Astrocyte of the hippocampus (primary cell): ENCODE data around the gene CDKN1C.

Source experiments
- DNase-seq: peaks from one replicate; pipeline ENCODE4 v3.0.0; 2011; ENCODE audit warnings: low read depth, low spot score

The CDKN1C gene

DNA sequence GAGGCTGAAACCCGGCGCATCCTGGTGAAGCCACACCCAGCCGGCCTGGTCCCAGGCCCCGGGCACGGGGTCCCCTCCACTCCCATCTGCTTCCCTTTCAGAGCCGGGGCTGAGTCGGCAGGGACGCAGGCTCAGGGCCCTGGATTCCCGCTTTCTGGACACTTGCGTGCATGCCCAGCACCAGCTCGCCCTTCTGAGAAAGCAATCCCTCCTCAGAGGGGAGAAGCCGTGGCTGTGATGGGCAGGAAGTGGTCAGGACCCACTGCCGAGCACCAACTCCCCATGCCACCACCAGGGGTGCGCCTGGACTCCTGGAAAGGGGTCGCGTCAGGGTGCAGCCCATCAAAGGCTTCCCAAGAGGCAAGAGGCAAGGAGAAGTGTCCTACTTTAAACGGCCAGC lies 15.1 kb downstream of the CDKN1C start:
- no peak for DNase-seq

GRCh38 chr11:2869561-2870427 lies 15.8 kb downstream of the CDKN1C start:
- DNase-seq: no peak

GRCh38 chr11:2869134-2869526 lies 16.4 kb downstream of the CDKN1C start:
- DNase-seq: no peak

- DNase-seq: no peak
These were observed 17.0 kb downstream of the CDKN1C start for GRCh38 chr11:2868506-2869133.

DNA sequence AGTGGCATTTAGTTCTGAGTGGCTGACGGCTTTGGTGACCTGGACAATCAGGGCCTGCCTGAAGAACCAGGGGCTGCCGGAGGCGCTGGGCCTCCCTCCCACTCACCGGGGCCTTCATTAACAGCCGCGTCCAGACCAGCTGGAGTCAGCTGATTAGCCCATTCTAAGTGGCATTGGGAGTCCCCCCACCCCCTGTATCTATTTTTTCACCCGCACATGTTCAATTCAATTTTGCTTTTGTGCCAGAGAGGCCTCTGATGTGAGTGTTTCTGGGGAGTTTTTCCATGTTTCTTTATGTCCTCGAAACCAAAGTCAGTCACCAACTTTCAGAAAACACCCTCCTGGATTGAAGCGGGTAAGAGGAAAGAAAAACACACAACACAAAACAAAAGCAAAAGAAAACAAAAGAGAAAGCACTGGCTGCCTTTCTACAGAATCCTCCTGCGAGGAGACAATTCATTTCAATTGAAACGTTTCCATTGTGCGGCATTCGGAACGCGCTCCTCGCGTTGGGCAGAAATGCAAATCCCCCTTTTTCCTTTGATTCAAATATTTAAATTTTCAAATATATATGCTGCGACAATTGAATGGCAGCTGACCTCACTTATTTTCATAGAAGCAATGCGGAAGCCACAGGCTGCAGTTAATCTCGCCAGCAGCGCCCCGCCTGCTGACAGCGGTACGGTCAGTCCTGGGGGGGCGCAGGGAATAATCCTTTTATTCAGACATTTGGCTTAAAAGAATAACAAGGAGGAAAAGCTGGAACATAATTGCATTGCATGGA lies 17.7 kb downstream of the CDKN1C start:
- no peak for DNase-seq

- no peak for DNase-seq
These were observed 18.4 kb downstream of the CDKN1C start for GRCh38 chr11:2867142-2867541.

GRCh38 chr11:2865922-2866577 lies 19.5 kb downstream of the CDKN1C start:
- DNase-seq: no peak

DNA sequence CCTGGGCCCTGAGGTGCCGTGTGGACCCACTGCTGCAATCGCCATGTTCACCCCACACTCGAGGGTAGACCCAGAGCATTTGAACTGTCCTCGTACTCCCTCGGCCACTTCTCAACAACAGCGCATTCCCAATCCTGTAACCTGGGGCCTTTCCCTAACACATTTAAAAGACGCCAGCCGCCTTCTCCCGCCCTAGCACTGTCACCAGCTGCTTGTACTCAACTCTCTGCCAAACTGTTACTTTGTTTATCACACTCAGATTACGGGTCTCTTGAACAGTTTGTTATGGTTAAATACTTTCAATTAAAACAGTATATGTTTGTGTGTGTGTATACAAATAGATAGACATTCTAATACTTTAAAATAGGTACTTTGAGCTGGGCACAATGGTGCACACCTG lies 20.7 kb downstream of the CDKN1C start:
- no peak for DNase-seq

GRCh38 chr11:2863276-2863618 lies 22.3 kb downstream of the CDKN1C start:
- DNase-seq: no peak

DNA sequence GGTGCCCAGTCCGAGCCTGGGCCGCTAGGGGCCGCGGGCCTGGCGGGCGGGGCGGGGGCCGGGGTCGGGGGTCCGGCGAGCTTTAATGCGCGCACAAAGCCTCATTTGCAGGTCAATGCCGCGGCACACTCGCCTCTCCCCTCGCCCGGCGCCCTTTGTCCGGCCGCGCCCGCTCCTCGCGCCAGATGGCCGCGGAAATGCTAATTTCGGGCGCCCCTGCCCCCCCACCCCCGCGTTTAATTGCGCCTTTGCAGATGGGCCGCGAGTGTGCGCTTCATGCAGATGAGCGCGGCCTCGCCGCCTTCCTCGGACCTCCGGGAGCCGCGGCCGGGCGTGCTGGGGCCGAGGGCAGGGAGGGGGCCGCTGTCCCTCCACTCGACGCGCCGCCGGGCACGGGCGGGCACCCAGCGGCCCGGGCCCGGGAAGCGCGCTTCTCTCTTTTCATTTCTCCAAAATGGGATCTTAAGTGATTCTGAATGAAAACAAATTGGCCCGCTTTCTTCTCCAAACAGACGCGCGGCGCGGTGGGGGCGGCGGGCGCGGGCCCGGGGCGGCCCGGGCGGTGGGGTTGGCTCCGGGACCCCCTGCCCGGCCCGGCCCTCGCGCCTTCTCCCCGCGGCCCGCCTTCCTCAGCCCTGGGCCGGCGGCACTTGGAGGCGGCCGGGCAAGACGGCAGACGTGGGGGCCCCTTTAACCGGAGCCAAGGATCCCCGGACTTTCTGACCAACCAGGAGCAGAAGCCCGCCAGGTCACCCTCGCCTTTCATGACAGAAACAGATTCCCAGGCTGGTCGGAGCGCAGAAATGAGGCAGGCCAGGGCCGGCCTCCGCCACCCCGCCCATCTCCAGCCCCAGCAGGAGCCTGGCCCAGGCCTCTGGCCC lies 22.9 kb downstream of the CDKN1C start:
- DNase-seq: peak; percentile 35

GRCh38 chr11:2860636-2861035 lies 24.9 kb downstream of the CDKN1C start:
- DNase-seq: peak; percentile 31

DNA sequence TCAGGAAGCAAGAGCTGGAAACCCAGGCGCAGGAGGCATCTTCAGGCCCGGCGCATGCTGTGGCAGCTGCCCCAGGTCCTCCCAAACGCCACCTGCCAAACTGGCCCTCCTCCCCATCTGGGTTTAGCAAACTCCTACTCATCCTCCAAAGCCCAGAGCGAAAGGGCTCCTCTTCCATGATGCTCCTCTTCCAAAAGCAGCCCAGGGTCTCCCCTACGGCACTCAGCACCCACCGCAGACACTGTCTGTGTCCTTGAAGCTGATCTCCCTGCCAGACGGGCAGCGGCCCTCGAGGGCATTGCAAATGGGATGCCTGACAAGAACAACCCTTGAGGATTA lies 25.9 kb downstream of the CDKN1C start:
- no peak for DNase-seq

- DNase-seq: no peak
These were observed 26.4 kb downstream of the CDKN1C start for GRCh38 chr11:2858995-2859698.

- DNase-seq: no peak
These were observed 27.7 kb downstream of the CDKN1C start for GRCh38 chr11:2857918-2858317.

DNA sequence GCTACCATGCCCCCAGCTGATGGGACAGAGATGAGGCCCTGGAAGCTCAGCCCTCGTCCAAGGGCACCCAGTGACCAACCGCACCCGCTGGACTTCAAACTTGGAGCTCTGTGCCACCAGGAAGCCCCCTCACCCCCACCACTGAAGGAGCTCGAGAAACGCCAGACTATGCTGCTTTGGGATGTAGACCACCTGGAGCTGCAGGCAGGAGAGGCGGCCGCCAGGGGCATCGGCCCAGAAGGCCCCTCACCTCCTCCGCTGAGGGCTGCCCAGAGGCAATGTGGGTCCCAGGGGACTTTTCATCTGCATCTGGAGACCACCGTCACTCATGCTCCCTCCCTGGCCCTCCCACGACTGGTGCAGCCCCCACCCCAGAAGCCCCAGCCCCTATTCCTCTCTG lies 28.3 kb downstream of the CDKN1C start:
- no peak for DNase-seq

DNA sequence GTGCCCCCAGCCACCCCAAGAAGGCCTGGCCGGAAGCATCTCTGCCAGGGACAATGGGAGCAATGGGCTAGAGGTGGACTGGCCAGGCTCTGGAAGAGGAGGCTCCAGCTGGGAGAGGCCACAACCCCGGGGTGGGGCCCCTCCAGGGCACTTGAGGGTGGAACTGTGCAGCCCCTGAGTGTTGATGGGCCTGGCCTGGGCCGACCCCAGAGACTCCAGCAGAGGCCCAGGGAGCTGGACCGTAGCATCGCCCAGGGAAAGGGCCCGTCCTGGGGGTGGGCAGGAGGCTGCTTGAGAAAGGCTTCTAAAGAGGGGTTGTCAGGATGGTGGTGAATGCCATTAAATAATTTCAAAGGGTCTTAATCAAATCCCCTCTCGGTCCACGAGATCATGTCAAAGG lies 30.4 kb downstream of the CDKN1C start:
- no peak for DNase-seq

DNA sequence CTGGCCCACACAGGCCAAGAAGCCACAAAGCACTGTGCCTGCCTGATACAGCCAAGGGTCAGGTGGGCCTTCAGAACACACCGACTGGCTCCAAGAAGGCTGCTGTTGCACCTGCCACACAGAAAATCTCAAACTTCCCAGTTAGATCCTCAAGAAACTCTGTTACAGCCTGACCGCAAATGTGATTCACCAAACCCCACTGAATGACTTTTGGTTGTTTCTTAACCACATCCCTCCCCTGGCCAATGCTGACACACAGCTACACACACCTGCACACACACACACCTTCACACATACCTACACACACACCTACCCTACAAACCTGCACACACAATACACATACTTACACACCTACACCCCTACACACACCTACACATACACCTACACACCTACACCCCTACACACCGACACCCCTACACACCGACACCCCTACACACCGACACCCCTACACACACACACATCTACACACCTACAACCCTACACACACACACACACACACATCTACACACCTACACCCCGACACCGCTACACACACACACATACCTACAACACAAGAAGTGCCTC lies 31.5 kb downstream of the CDKN1C start:
- DNase-seq: no peak

DNA sequence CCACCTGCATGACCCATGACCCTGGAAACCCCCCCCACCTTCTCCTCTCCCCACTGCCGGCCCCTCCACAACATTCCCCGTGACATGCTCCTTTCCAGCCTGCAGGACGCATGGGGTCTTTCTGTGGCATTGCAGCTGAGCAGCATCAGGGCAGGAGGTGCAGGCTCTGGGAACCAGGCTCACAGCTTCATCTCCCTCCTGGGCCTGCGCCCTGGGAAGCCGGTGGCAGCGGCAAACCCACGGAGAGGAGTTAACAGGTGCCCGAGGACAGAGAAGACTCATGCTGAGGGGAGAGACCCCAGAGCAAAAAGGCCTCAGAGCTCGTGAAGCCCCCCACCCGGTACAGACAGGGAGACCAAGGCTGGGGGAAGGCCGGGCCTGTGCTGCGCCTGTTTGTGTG lies 32.2 kb downstream of the CDKN1C start:
- no peak for DNase-seq

GRCh38 chr11:2849994-2850770 lies 35.4 kb downstream of the CDKN1C start:
- no peak for DNase-seq
